GM18505 (cell line): Measurements from ENCODE around the gene TERT.
"Not testable (repeated sequence)": the region's sequence is repeated elsewhere in the genome, so short reads cannot be mapped to it uniquely, and the experiment has no call there.

Experiments
- ATAC-seq: cut with Tn5 transposase; IDR thresholded peaks from one replicate; pipeline ENCODE4 v1.9.1; 2021; ENCODE audit not compliant: unreplicated experiment
- POLR2A ChIP-seq: IDR thresholded peaks from 4 replicates; pipeline ENCODE4 v1.6.1; 2011; ENCODE audit warnings: borderline replicate concordance; ENCODE audit not compliant: insufficient read depth, insufficient read length; ENCODE audit errors: extremely low read depth

Gene TERT

GRCh38 chr5:1235379-1235778 is 59.5 kb downstream of the TERT start:
- no peak for ATAC-seq
- no peak for TF ChIP-seq POLR2A

- ATAC-seq: no peak
- TF ChIP-seq POLR2A: no peak
Measured at GRCh38 chr5:1232780-1233179, 62.1 kb downstream of the TERT start.

- TF ChIP-seq POLR2A: no peak
- ATAC-seq: no peak
Measured at GRCh38 chr5:1231354-1231905, 63.4 kb downstream of the TERT start.

- no peak for ATAC-seq
Measured at GRCh38 chr5:1230551-1230950, 64.3 kb downstream of the TERT start.

GRCh38 chr5:1229822-1230221 is 65.0 kb downstream of the TERT start:
- ATAC-seq: no peak
- TF ChIP-seq POLR2A: no peak

More at GRCh38 chr5:1230551-1230950, 64.3 kb downstream of the TERT start:
- no peak for TF ChIP-seq POLR2A

GRCh38 chr5:1229023-1229422 is 65.8 kb downstream of the TERT start:
- ATAC-seq: not testable (repeated sequence)

GRCh38 chr5:1228120-1228519 is 66.7 kb downstream of the TERT start:
- no peak for ATAC-seq
- no peak for TF ChIP-seq POLR2A

- no peak for ATAC-seq
- TF ChIP-seq POLR2A: no peak
Measured at GRCh38 chr5:1227667-1228066, 67.2 kb downstream of the TERT start.

- no peak for ATAC-seq
- TF ChIP-seq POLR2A: no peak
Measured at GRCh38 chr5:1226839-1227581, 67.9 kb downstream of the TERT start.

- no peak for TF ChIP-seq POLR2A
- no peak for ATAC-seq
Measured at GRCh38 chr5:1226231-1226630, 68.6 kb downstream of the TERT start.

- no peak for ATAC-seq
- TF ChIP-seq POLR2A: no peak
Measured at GRCh38 chr5:1225081-1225480, 69.8 kb downstream of the TERT start, which contains the start of gene SLC6A18. SLC6A18 (plus strand) TSS chr5:1225381; CDS start chr5:1225478, 97 bp downstream.

- TF ChIP-seq POLR2A: no peak
Measured at GRCh38 chr5:1224631-1225030, 70.2 kb downstream of the TERT start.

GRCh38 chr5:1223278-1223670 is 71.6 kb downstream of the TERT start:
- no peak for TF ChIP-seq POLR2A
- no peak for ATAC-seq

More at GRCh38 chr5:1224631-1225030, 70.2 kb downstream of the TERT start:
- ATAC-seq: no peak

GRCh38 chr5:1222621-1223277 is 72.1 kb downstream of the TERT start:
- TF ChIP-seq POLR2A: no peak
- ATAC-seq: no peak
